Measurements from ENCODE around the gene TMTC2.

Gene TMTC2

DNA sequence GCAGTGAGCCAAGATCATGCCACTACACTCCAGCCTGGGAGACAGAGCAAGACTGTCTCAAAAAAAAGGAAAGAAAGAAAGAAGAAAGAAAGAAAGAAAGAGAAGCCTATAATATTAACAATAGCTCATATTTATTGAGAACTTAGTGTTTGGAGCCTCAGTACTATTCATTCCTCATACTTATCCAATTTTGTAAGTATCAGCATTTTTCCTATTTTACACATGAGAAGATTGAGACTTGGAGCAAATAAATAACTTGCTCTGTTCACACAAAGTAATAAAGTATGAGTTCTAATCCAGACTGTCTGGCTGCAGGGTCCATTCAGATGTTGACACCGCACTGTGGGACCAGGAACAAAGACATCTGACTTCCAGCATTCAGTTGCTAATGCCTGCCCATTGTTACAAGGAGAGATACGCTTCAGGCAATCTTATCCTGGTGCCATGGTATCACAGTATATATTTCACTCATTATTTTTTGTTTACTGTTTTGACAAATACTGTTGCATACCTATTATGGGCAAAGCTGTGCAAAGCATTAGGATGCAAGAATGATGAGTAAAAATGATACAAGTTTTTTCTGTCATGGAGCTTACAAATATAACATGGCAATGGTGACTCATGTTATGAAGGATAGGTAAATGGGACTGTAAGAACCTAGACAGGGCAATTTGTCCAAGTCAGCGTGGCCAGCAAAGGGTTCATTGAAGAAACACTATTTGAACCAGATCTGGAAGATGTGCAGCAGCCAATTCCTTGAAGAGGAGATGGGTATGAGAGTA lies 21.4 kb upstream of the TMTC2 start:
- no peak for DNase-seq
- TF ChIP-seq GATA1 (IDR thresholded peaks at IDR 0.05; ENCODE audit: low read depth, low read length) (no peak), POLR2A (IDR thresholded peaks at IDR 0.05; ENCODE audit: low read length) (no peak)

DNA sequence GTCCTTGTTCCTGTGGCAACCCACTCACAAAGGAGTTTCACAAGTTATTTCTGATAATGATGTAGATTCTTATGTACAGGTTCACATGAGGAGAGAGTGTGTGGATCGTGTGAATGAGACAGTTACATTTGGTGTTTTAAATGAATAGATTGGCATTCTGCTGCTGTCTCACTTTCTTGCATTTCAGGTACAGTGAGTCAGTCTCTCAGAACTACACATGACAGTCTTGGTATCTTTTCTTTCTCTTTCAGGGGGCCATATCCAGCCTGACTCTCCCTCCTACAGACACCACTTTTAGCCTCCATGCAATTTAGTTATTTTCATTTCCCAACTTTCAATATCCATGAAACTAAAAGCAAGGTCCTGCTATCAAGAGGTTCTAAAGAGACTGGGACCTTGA lies 19.9 kb upstream of the TMTC2 start:
- no peak for DNase-seq
- no peak for TF ChIP-seq POLR2A (IDR thresholded peaks at IDR 0.05; ENCODE audit: low read length)
- no peak for TF ChIP-seq GATA1 (IDR thresholded peaks at IDR 0.05; ENCODE audit: low read depth, low read length)

DNA sequence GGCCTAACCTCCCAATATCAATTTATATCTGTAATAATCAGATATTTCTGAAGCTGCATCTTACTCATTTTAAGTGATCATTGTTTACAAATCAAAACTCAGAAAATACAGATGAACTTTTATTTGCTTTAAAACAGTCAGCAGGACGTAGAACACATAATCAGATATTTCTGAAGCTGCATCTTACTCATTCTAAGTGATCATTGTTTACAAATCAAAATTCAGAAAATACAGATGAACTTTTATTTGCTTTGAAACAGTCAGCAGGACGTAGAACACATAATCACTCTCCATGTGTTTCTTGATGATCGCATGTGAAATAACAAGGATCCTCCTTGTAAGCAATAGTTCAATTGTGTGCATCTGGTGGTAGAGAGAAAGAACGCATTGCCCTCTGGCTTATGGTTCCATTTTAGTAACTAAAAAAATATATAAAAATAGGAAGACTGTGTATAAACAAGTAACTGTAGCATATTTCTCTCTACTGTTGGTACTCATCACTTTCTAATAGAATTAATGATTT lies 15.0 kb upstream of the TMTC2 start:
- TF ChIP-seq GATA1 (IDR thresholded peaks at IDR 0.05; ENCODE audit: low read depth, low read length): no peak
- no peak for TF ChIP-seq POLR2A (IDR thresholded peaks at IDR 0.05; ENCODE audit: low read length)
- no peak for DNase-seq

DNA sequence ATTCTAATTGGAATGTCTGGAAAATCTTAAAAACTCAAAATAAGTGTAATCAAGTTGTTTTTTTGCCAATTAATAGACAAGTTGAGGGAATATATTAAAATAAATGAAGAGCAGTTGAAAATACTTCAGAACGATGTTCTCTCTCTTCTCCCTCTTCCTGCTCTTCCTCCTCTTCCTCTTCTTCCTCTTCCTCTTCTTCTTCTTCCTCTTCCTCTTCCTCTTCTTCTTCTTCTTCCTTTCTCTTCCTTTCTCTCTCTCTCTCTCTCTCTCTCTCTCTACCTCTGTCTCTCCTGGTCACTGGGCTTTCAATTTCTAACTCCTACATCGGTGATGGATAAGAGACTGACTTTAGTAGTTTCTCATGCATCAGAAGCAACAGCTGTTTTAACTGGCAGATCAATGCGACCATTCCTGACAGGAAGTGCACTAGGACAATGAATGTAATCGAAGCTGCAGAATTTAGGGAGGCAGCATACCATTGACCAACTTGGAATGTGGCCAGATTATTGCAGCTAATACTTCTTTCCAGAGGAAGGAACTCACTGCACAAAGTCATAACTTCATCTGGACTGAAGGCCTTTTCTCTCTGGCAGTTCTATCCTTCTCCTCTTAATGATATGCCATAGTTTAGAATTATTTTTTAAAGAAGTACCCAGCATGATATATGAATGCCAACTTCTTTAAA lies 13.8 kb upstream of the TMTC2 start:
- DNase-seq: no peak
- TF ChIP-seq POLR2A (IDR thresholded peaks at IDR 0.05; ENCODE audit: low read length) (no peak), GATA1 (IDR thresholded peaks at IDR 0.05; ENCODE audit: low read depth, low read length) (no peak)

DNA sequence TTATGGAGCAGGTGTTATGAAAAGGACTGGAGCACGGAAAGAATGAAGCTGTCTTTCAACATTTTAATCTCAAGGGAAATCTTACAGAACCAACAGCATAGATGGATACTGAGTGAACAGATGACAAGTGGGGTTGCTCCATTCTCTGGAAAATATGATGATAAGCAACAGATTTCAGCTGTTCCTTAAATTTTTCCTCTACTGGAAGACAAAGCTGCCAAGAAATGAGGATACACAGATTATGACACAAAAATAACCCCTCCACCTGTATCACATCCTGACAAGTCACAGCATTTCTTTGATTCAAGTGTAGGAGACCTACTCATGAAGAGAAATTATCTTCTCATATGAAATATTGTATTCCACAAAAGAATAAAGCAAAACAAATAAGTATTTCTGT lies 13.0 kb upstream of the TMTC2 start:
- TF ChIP-seq GATA1 (IDR thresholded peaks at IDR 0.05; ENCODE audit: low read depth, low read length) (no peak), POLR2A (IDR thresholded peaks at IDR 0.05; ENCODE audit: low read length) (no peak)
- DNase-seq: no peak

DNA sequence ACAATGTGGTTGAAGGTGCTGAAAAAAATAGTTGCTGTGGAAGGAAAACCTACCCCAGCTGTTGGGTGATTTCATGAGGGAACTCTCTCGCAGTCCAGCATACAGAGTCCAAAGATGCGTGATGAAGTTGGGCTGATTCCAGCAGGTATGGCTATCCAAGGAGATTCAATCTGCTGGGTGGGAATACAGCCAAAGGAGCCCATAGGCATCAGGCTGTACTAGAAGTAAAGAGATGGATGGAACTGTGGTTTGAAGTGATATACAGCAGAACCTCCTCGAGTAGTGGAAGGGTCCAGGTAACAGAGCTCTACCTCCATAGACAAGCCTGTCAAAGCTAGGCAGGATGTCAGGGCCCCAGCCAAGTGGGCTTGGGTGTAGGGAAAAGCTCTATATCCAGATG lies 11.5 kb upstream of the TMTC2 start:
- no peak for DNase-seq
- no peak for TF ChIP-seq GATA1 (IDR thresholded peaks at IDR 0.05; ENCODE audit: low read depth, low read length)
- no peak for TF ChIP-seq POLR2A (IDR thresholded peaks at IDR 0.05; ENCODE audit: low read length)

DNA sequence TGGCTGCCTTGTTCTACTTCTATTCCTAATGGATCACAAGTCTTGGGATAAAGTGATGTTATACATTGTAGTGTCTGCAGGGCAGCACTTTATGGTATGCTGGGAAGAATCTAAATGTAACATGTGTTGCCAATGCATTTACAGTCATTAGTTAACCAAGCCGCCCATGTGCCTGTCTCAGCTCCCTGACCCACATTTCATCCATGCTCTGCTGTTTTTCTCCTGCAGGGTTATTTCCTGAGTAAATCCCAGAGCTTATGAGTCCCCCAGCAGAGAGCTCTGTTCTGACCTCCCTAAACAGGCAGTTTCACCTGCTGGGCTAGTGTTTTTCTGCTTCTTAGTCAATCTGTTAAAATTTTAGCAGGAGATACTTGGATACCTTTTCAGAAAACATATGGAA lies 4.4 kb upstream of the TMTC2 start:
- no peak for DNase-seq
- TF ChIP-seq GATA1 (IDR thresholded peaks at IDR 0.05; ENCODE audit: low read depth, low read length): no peak
- TF ChIP-seq POLR2A (IDR thresholded peaks at IDR 0.05; ENCODE audit: low read length): no peak

DNA sequence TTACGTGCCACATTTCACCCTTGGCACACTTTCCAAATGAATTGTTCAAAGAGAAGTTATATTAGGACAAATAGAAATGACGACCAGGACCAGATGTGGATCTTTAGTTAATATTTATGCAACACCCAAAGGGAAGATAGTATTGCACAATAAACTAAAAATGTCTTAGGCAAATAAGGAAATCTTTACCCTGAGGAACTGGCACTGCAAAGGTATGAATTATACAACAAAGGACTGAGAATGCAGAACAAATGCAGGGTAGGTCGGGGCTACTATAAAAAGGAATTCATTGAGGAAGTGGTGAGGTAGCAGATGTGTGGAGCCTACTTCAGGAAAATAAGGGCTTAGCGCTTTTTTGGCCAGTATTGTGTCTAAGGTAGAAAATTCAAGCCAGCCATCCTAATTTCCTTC lies 3.9 kb upstream of the TMTC2 start:
- no peak for TF ChIP-seq GATA1 (IDR thresholded peaks at IDR 0.05; ENCODE audit: low read depth, low read length)
- no peak for TF ChIP-seq POLR2A (IDR thresholded peaks at IDR 0.05; ENCODE audit: low read length)
- no peak for DNase-seq

DNA sequence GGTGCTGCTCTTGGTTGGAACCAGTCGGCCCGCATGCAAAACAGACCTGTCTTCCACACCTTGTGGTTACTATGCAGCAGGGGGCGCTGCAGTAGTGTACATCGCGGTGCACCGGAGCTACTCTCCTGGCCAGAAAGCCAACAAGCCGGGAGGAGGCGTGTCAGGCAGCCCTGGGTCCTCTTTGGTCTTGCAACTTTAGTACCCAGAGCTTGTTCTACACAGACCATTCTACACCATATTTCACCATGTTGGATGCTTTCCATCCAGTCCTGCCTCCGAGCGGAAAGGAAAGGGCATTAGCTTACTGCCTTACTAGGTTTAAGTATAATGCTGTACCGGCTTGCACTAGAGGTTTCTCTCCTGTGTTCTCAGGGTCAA lies 927 bp upstream of the TMTC2 start:
- DNase-seq: peak; percentile 85 to 88
- TF ChIP-seq GATA1 (IDR thresholded peaks at IDR 0.05; ENCODE audit: low read depth, low read length): no peak
- no peak for TF ChIP-seq POLR2A (IDR thresholded peaks at IDR 0.05; ENCODE audit: low read length)

DNA sequence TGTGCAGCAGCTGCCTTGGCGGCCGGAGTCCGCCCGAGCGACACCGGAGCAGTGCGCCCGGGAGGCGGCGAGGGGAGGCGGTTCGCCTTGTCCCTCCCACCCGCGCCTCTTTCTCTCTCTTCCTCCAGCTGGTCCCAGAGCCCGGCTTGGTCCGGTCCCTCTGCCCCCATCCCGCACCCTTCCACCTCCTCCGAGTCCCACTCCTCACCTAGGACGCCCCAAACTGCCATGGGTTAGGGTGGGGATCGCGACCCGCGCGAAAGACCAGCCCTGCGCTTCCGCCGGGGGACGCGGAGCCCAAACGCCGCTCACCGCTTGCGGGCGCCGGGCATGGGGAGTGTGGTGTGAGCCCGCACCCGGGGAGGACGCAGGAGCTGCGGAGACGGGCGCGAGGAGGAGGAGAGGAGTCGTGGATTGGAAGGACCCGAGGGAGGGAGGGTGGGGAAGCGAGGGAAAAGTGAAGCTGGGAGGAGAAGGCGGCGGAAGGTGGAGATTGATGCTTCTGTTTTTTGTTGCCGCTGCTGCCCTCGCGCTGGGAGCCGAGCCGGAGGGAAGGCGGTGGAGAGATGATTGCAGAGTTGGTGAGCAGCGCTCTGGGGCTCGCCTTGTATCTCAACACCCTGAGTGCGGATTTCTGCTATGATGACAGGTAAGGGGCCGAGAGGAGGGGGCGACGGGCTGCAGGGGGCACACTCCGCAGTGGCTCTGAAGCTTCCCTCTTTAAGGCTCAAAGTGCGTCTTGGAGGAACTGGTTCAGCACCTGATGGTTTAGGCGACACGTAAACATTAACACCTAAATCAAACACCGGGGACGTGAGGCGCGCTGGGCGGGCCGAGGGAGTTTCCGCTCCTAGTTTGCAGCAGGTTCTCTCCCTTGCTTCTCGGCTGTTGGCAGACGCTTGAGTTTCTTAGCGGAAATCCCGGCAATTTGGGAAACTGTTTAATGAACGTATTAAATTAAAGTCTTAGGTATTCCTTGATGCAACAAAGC lies 610 bp downstream of the TMTC2 start:
- TF ChIP-seq POLR2A (IDR thresholded peaks at IDR 0.05; ENCODE audit: low read length) (no peak), GATA1 (IDR thresholded peaks at IDR 0.05; ENCODE audit: low read depth, low read length) (no peak)
- DNase-seq: peak; percentile 10 to 18

DNA sequence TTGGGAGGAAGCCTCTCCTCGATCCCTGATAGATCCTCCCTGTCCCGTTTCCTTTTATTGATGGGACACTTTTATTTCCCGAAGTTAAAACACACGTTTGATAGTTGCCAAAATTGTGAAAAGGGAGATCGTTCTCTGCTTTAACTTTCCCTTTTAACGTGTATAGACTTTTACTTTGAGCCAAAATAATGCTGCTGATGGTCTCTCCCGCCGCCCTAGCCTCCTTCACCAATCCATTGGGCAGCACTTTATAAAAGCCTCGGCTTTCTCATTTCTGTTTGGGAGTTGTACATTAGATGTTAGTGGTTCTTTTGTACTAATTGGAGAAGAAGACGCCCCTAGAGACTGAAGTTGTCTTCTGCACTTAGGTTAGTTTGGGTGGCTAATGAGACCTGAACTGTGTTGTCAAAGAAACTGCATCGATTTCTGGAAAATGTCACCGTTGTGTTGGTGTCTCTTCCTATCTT lies 1.4 kb downstream of the TMTC2 start:
- DNase-seq: no peak
- TF ChIP-seq GATA1 (IDR thresholded peaks at IDR 0.05; ENCODE audit: low read depth, low read length): no peak
- TF ChIP-seq POLR2A (IDR thresholded peaks at IDR 0.05; ENCODE audit: low read length): no peak

DNA sequence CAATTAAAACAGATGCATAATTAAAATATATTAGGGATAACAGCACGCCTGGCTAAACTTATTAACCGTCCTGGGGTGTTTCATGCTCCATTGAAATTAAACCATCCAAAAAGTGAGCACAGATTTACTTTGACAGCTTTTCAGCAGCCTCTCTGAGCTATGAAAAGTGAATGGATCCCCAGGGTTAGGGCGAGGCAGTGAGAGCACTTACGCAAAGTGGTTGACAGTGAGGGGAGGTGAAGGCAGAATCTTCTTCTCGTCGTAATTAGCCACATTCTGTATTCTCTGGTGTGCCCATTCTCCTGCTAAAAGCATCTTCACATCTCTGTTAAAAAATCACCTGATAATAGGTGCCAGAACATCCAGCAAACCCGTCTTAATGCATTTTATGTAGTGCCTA lies 1.9 kb downstream of the TMTC2 start:
- no peak for TF ChIP-seq POLR2A (IDR thresholded peaks at IDR 0.05; ENCODE audit: low read length)
- no peak for TF ChIP-seq GATA1 (IDR thresholded peaks at IDR 0.05; ENCODE audit: low read depth, low read length)
- DNase-seq: no peak

DNA sequence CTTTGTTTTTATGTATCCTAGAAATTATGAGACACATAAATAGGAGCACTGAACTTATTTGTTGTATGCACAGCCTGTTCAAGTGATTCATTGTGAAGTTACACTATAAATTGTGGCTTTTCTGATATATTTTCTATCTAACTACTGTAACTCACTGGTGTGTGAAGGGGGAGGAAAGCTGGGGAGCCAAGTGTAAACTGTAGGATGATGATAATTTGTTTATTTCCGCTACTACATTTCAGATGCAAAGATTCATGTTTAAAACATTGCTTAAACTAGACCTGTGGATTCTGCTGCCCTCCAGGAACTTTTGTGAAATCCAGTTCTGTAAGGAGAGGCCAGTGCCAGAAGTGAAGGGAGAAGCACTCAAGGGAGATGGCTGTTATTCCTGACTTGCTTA lies 3.3 kb downstream of the TMTC2 start:
- DNase-seq: no peak
- TF ChIP-seq POLR2A (IDR thresholded peaks at IDR 0.05; ENCODE audit: low read length) (no peak), GATA1 (IDR thresholded peaks at IDR 0.05; ENCODE audit: low read depth, low read length) (no peak)

DNA sequence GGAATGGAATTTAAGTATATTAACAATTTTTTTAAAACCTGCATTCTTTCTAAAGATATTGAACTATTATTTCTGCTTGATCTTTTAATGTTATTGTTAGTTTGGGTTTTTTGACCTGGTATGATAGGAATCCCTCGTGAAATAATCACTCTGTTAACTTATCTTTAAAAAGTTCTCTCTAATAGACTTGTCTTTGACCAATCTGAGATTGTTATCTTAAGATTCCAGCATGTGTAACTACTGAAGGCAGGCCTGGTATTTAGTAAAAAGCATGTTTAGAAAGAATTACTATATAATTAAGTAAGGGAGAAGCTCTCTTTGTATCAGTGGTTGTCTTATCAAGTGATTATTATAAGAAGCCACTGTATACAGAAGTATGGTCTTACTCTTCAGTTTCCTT lies 4.8 kb downstream of the TMTC2 start:
- TF ChIP-seq POLR2A (IDR thresholded peaks at IDR 0.05; ENCODE audit: low read length) (no peak), GATA1 (IDR thresholded peaks at IDR 0.05; ENCODE audit: low read depth, low read length) (no peak)

More for the DNA sequence above, 4.8 kb downstream of the TMTC2 start:
- DNase-seq: no peak
